HG02763 (cell line): ENCODE measurements around the gene CFAP20DC.
"Not testable (repeated sequence)": the region's sequence is repeated elsewhere in the genome, so short reads cannot be mapped to it uniquely, and the experiment has no call there.

ENCODE experiments used
- ATAC-seq: cut with Tn5 transposase; IDR thresholded peaks from one replicate; pipeline ENCODE4 v1.9.1; 2021; ENCODE audit warnings: mild to moderate bottlenecking, moderate library complexity; ENCODE audit not compliant: unreplicated experiment

The CFAP20DC gene

DNA sequence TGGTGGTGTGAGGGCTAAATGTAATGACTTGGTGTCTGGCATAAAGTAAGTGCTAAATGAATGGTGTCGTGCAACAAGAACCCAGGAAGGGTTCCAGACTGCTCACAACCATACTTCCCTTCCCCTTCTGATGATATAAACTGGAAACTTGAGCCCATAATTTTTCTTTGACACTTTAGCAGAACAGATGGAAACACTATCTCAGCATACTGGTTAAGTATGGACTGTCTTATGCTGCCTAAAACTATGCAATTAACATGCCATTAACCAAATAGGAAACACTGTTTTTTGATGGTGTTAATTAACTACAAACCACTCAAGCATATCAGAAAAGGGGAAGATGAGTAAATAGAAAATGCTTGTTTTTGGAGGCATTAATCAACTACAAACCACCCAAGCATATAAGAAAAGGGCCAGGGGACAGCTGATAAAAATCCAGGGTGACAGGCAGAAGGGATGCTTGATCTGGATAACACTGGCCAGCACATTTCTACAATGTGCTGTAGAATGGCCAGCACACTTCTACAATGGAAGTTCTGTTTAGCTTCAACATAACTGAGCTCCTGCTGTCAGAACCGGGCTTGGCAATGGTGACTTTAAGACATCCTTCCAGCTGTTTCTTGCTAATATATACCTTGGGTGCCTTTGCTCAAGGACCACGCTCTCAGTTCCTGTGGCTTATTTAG, 297.8 kb downstream of the CFAP20DC start:
- no peak for ATAC-seq

DNA sequence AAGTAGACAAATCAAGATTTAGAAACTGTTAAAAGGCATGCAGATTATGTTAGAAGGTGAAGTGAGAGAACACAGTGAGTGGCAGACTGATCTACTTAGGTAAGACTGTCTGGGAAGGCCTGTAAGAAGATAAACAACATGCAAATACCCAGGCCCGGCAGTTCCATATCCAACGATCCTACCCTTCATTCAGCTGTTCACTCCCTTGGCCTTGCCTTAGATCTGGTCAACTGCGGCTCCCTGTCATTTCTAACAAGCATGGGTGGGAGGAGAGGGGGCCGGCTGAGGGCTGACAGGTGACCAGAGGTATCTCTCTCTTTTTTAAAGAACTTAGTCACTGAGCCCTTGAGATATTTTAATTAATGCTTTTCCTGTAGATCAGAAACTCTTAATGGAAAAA, 298.6 kb downstream of the CFAP20DC start:
- no peak for ATAC-seq

GRCh38 chr3:58749948-58750347, 299.9 kb downstream of the CFAP20DC start:
- ATAC-seq: no peak

GRCh38 chr3:58748024-58748423, 301.8 kb downstream of the CFAP20DC start:
- ATAC-seq: no peak

DNA sequence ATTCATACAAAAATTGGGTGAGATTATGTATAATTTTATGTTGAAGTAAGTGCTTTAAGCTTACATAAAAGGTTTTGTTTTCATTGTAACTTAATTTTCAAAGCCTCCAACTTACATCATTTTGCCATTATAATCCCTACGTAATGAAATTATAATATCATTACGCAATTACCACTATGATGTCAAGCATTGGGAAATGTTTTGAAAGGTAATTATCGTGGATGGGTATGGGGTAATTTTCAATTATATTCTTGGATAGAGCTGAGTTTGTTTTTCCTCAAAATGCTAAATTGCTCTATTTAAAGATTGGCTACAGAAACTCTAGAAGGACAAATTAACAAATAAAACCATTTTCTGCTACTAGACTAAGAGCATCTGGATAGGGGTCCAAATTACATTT, 303.1 kb downstream of the CFAP20DC start:
- ATAC-seq: no peak

DNA sequence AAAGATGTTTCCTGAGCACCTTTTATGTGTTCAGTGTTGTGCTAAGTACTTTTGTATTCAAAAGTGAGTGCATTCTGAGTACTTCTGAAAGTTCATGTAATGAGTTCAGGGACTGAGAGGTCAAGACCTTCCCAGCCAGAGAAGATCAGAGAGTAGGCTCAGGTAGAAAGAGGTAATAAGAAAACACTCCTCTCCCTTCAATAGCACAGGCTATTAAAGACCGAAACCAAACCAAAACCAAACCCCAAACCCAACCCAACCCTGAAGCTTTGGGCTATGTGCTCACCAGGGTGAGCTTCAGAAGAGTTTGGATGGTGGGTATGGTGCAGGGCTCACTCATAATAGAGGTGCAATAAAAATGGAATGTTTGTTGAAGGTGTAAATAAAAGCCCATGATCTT, 306.5 kb downstream of the CFAP20DC start:
- no peak for ATAC-seq

DNA sequence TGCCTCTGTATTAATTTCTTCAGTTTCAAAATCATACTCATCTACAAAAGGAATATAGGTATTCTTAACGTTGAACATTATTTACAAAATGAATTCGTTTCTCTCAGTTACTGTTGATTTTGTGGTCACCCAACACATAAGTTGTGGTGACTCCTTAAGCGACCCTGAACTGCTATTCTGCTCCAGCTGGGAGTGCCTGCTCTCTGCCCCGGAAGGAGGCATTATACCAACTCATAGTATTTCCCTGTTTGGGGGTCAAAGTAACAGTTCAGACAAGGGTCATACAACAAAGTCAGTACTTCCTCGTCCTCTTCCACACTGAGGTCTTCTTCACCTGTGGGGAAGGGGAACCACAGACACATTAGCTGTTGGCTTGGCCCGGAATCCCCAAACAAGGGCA, 307.6 kb downstream of the CFAP20DC start:
- ATAC-seq: no peak

DNA sequence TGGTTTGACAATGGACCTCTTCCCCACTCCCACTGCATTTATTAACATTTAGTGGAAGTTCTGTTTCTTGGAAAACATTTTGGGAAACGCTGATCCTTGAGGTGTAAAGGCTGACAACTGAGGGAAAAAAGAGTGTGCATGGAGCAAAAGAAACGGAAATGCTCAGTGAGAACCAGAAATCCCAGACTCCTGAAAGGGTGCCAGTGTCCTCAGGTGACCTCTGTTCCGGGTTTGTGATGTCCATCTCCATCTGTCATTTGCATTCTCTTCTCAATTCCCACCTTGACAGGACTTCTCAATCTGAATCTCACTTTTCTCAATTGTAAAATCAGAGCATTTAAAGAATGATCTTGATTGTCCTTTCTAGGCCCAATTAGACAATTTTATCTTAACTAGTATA, 312.2 kb downstream of the CFAP20DC start:
- ATAC-seq: no peak

GRCh38 chr3:58731673-58732072, 318.2 kb downstream of the CFAP20DC start:
- ATAC-seq: no peak

GRCh38 chr3:58728723-58729122, 321.1 kb downstream of the CFAP20DC start:
- no peak for ATAC-seq

- no peak for ATAC-seq
These were observed 324.4 kb downstream of the CFAP20DC start for GRCh38 chr3:58725326-58725853.

DNA sequence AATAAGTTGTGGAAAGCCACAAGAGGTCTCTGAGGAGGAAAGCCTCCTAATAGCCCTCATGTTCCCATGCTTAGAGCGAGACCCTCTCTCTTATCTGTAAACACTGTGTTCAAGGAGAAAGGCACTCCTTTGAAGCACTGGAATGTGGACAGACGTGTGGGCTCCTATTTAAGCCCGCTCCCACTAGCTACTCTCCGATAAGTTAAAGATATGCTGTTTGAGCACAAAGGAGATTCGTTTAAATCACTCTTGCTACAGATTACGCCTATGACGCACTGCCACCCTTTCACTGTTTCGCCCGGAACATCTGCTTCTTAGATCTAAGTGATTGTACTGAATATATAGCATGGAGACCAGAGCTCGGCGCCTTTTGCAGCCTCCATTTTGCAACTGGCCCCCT, 325.5 kb downstream of the CFAP20DC start:
- ATAC-seq: no peak

DNA sequence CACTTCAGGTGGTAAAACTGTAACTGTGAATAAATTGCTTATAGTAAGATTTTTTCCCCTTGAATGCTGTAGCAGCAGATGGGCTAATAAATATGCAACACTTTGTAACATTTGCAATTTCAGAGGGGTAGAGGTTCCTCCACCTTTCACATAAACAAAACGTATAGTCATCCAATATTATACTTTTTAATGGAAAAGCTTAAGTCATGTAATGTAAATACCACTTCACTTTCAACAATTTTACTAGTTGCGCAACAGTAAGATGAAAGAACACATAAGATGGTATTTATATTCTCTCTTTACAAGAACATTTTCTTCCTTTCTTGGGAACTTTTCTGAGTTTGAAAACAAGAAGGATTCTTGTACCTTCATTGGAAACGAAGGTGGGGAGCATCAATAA, 326.7 kb downstream of the CFAP20DC start:
- no peak for ATAC-seq

DNA sequence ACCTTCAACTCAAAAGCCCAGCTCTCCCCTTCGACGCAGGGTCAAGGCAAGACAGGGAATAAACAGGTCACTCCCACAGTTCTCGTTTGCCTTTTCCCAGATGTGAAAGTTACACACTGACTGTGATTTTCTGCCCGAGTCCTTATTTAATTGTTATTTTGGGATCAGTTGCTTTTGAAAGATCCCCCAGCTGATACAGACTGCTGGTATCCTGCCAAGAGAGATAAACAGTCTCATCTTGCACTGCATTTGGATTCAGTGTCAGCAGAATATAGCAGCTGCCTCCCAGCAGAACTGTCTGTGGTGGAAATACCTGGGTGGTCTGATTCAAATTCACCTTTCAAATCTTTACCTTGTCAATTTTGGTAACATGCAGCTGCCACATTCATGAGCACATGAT, 327.3 kb downstream of the CFAP20DC start:
- ATAC-seq: no peak

GRCh38 chr3:58720526-58720925, 329.3 kb downstream of the CFAP20DC start:
- ATAC-seq: no peak

DNA sequence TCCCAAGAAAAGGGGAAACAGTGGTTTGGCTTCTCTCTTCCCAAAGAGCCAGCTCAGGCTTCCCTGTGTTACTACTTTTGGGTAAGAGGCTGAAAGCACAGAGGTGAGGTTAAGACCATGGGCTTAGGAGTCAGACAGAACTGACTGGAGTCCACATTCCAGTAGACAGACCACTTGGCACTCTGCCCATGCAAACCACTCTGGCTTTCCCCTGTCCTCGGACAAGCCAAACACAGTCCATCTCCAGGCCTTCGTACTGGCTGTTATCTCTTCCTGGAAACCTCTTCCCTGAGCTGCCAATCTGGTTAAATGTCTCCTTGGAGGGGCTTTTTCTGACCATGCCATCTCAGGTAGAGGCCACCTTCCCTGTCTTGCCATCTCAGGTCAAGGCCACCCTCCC, 330.1 kb downstream of the CFAP20DC start:
- no peak for ATAC-seq

GRCh38 chr3:58713715-58714401, 336.0 kb downstream of the CFAP20DC start:
- ATAC-seq: no peak

- no peak for ATAC-seq
These were observed 338.0 kb downstream of the CFAP20DC start for GRCh38 chr3:58711871-58712270.

DNA sequence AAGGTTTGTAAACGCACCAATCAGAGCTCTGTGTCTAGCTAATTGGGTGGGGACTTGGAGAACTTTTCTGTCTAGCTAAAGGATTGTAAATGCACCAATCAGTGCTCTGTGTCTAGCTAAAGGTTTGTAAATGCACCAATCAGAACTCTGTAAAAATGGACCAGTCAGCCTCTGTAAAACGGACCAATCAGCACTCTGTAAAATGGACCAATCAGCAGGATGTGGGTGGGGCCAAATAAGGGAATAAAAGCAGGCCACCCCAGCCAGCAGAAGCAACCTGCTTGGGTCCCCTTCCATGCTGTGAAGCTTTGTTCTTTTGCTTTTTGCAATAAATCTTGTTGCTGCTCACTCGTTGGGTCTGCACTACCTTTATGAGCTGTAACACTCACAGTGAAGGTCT, 340.8 kb downstream of the CFAP20DC start:
- not testable (repeated sequence) for ATAC-seq

GRCh38 chr3:58708116-58708791, 341.6 kb downstream of the CFAP20DC start:
- ATAC-seq: no peak

GRCh38 chr3:58707390-58707930, 342.4 kb downstream of the CFAP20DC start:
- ATAC-seq: no peak
